ENCODE results near the gene SYT17. TPM values are rescaled to one million over a fixed set of nuclear protein-coding genes. Genes with fewer than 3 reads are reported as not detected.

Gene SYT17
- total and polyA plus RNA-seq, 10 of the 15 experiments (the other 5 are each of a cell fraction or from before 2014, with no cell fraction given) = 3.7 to 12.3 (median 5.0) TPM

DNA sequence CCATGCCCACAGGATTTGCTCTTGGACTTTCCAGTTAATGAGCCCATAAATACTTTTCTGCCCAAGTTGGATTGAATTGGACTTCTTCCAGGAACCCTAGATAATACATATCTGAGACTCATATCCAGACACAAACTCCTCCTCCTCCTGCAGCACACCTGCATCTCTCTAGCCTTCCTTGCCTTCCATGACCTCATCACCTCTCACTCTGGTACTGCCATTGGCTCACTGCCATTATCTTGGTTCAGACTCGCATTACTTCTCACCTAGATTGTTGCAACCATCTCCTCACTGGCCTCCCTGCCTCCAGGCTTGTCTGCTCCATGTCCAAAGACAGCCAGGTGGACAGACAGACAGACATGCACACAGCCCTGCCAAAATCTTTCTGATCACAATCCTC lies 4.8 kb upstream of the SYT17 start:
- Histone ChIP-seq H3K27me3 (replicated peaks in 1 of 2; ENCODE audit: control insufficient read depth in 2 of 2, insufficient read depth in 2 of 2, low read length in 1 of 2) (no peaks in the 10 kb centered on the region; a peak in 1 of 4 replicates), H3K27ac (ENCODE audit: control insufficient read depth, insufficient read depth) (no peak overlapping the region), H3K79me2 (ENCODE audit: control insufficient read depth, insufficient read depth, low read length) (no peaks in the 10 kb centered on the region), H3K9ac (ENCODE audit: control insufficient read depth, insufficient read depth, low read length) (no peak overlapping the region), H2AFZ (ENCODE audit: control insufficient read depth, low read depth, low read length) (no peak overlapping the region), H3K4me2 (ENCODE audit: control insufficient read depth, insufficient read depth) (no peak overlapping the region), H3K4me3 (no peak overlapping the region), H3K4me1 (ENCODE audit: control insufficient read depth, insufficient read depth, low read length) (no peaks in the 10 kb centered on the region), H4K20me1 (ENCODE audit: control insufficient read depth, insufficient read depth) (no peaks in the 10 kb centered on the region), H3K36me3 (ENCODE audit: control insufficient read depth in 2 of 2, insufficient read depth in 2 of 2, low read length in 1 of 2) (no peaks in the 10 kb centered on the region), H3K9me3 (replicated peaks; ENCODE audit: control insufficient read depth, insufficient read depth, low read length) (no peaks in the 10 kb centered on the region)
- FAIRE-seq (no peak), DNase-seq (ENCODE audit: low read depth, low spot score) (no peak), ATAC-seq (no peak)
- SMC1A ChIA-PET (ENCODE audit: uncharacterized antibody, unreplicated experiment) = interaction anchor here (0.8 to 1.3 kb wide), 2 partner anchors 16 to 77 kb away, joined by 3 to 7 read pairs; no protein-coding TSS in a partner anchor
- TF ChIP-seq PAX8 (IDR thresholded peaks at IDR 0.05) = no peak
- in situ Hi-C loops (cut with MboI) = loop anchor here (5.0 kb wide), 2 partner anchors 71 to 214 kb away; no protein-coding TSS in a partner anchor
- CTCF ChIA-PET = interaction anchor here (1.7 kb wide), 1 partner anchor 17 kb away, joined by 6 read pairs; no protein-coding TSS in a partner anchor
- BruUV-seq (replicated peaks) = no TSS peak
- intact Hi-C loops (cut with micrococcal nuclease; ENCODE audit: unreplicated experiment) = loop anchor here (10.0 kb wide), 1 partner anchor 342 kb away; no protein-coding TSS in a partner anchor
- WGBS (ENCODE audit: insufficient coverage, insufficient replicate concordance, low lambda C conversion rate, missing lambda C conversion rate) = 60% methylated on average over 1 of the region's 1 CpG
- POLR2A ChIA-PET = no interaction called here
- RAD21 ChIA-PET (ENCODE audit: unreplicated experiment) = no interaction called here

- no TSS peak for BruUV-seq (replicated peaks)
- no peaks in the 10 kb centered on the region for H3K36me3 ChIP-seq (ENCODE audit: control insufficient read depth in 2 of 2, insufficient read depth in 2 of 2, low read length in 1 of 2)
- H3K27me3 ChIP-seq (replicated peaks in 1 of 2; ENCODE audit: control insufficient read depth in 2 of 2, insufficient read depth in 2 of 2, low read length in 1 of 2) = no peaks in the 10 kb centered on the region; a peak in 1 of 4 replicates
- POLR2A ChIA-PET = no interaction called here
- H3K27ac ChIP-seq (ENCODE audit: control insufficient read depth, insufficient read depth) = no peak overlapping the region
- no peaks in the 10 kb centered on the region for H3K79me2 ChIP-seq (ENCODE audit: control insufficient read depth, insufficient read depth, low read length)
- CTCF ChIA-PET = interaction anchor here (1.5 to 2.4 kb wide), 3 partner anchors 16 to 78 kb away, joined by 4 to 8 read pairs (median 6); no protein-coding TSS in a partner anchor
- DNase-seq (ENCODE audit: low read depth, low spot score) (no peak), FAIRE-seq (no peak), ATAC-seq (no peak)
- H3K4me3 ChIP-seq = no peak overlapping the region
- SMC1A ChIA-PET (ENCODE audit: uncharacterized antibody, unreplicated experiment) = interaction anchor here (0.8 to 1.4 kb wide), 3 partner anchors 15 to 78 kb away, joined by 3 to 7 read pairs (median 4); no protein-coding TSS in a partner anchor
- in situ Hi-C loops (cut with MboI) (loop anchor here (5.0 kb wide), 2 partner anchors 72 to 213 kb away; no protein-coding TSS in a partner anchor), intact Hi-C loops (cut with micrococcal nuclease; ENCODE audit: unreplicated experiment) (loop anchor here (10.0 kb wide), 1 partner anchor 341 kb away; no protein-coding TSS in a partner anchor)
- H2AFZ ChIP-seq (ENCODE audit: control insufficient read depth, low read depth, low read length) = no peak overlapping the region
- no peak overlapping the region for H3K9ac ChIP-seq (ENCODE audit: control insufficient read depth, insufficient read depth, low read length)
- WGBS (ENCODE audit: insufficient coverage, insufficient replicate concordance, low lambda C conversion rate, missing lambda C conversion rate) = 50% methylated on average over 4 of the region's 4 CpGs
- H3K4me1 ChIP-seq (ENCODE audit: control insufficient read depth, insufficient read depth, low read length) = no peaks in the 10 kb centered on the region
- H3K4me2 ChIP-seq (ENCODE audit: control insufficient read depth, insufficient read depth) = no peak overlapping the region
- no peaks in the 10 kb centered on the region for H4K20me1 ChIP-seq (ENCODE audit: control insufficient read depth, insufficient read depth)
- RAD21 ChIA-PET (ENCODE audit: unreplicated experiment) = interaction anchor here (0.9 kb wide), 1 partner anchor 78 kb away, joined by 5 read pairs; no protein-coding TSS in a partner anchor
- no peaks in the 10 kb centered on the region for H3K9me3 ChIP-seq (replicated peaks; ENCODE audit: control insufficient read depth, insufficient read depth, low read length)
- TF ChIP-seq BRCA1 (IDR thresholded peaks at IDR 0.05; ENCODE audit: low read depth, low read length) (no peak), SKIL (IDR thresholded peaks at IDR 0.05; ENCODE audit: low read depth, poor library complexity, severe bottlenecking) (no peak), BCLAF1 (IDR thresholded peaks at IDR 0.05) (no peak), RUNX3 (IDR thresholded peaks at IDR 0.05; ENCODE audit: low read length) (no peak), ZNF622 (IDR thresholded peaks at IDR 0.05) (no peak), ATF7 (IDR thresholded peaks at IDR 0.05; ENCODE audit: low read depth) (no peak), HDAC6 (IDR thresholded peaks at IDR 0.05; ENCODE audit: unreplicated experiment) (no peak), EED (IDR thresholded peaks at IDR 0.05; ENCODE audit: low read depth) (no peak), IKZF2 (IDR thresholded peaks at IDR 0.05) (no peak)
- TF ChIP-seq, protein P1, sequence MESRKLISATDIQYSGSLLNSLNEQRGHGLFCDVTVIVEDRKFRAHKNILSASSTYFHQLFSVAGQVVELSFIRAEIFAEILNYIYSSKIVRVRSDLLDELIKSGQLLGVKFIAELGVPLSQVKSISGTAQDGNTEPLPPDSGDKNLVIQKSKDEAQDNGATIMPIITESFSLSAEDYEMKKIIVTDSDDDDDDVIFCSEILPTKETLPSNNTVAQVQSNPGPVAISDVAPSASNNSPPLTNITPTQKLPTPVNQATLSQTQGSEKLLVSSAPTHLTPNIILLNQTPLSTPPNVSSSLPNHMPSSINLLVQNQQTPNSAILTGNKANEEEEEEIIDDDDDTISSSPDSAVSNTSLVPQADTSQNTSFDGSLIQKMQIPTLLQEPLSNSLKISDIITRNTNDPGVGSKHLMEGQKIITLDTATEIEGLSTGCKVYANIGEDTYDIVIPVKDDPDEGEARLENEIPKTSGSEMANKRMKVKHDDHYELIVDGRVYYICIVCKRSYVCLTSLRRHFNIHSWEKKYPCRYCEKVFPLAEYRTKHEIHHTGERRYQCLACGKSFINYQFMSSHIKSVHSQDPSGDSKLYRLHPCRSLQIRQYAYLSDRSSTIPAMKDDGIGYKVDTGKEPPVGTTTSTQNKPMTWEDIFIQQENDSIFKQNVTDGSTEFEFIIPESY (IDR thresholded peaks at IDR 0.05) = no peak
Observed at GRCh38 chr16:19164285-19164684, 3.8 kb upstream of the SYT17 start.

Measured in GM12878 (cell line).